HG03342 (cell line): ENCODE measurements around the gene OTOGL.
A peak's percentile ranks its signal among the peaks of the same experiment; 100 is the strongest.

Experiments used
- ATAC-seq: cut with Tn5 transposase; IDR thresholded peaks from one replicate; pipeline ENCODE4 v1.9.1; 2021; ENCODE audit warnings: mild to moderate bottlenecking, moderate library complexity; ENCODE audit not compliant: unreplicated experiment

OTOGL gene

GRCh38 chr12:80176706-80177105 lies 77.4 kb downstream of the OTOGL start:
- no peak for ATAC-seq

GRCh38 chr12:80178846-80179245 lies 79.5 kb downstream of the OTOGL start:
- ATAC-seq: peak; percentile 89

- ATAC-seq: no peak
Observed at GRCh38 chr12:80183939-80184338, 84.6 kb downstream of the OTOGL start.

- ATAC-seq: no peak
Observed at GRCh38 chr12:80184926-80185325, 85.6 kb downstream of the OTOGL start.

- ATAC-seq: peak; percentile 68
Observed at GRCh38 chr12:80186727-80187217, 87.4 kb downstream of the OTOGL start.

- peak; percentile 49 for ATAC-seq
Observed at GRCh38 chr12:80187660-80188090, 88.3 kb downstream of the OTOGL start.

- no peak for ATAC-seq
Observed at GRCh38 chr12:80188576-80188975, 89.2 kb downstream of the OTOGL start.

GRCh38 chr12:80189241-80189640 lies 89.9 kb downstream of the OTOGL start:
- ATAC-seq: no peak

GRCh38 chr12:80190001-80190400 lies 90.7 kb downstream of the OTOGL start:
- ATAC-seq: no peak

GRCh38 chr12:80192087-80192486 lies 92.8 kb downstream of the OTOGL start:
- ATAC-seq: no peak

- ATAC-seq: no peak
Observed at GRCh38 chr12:80193865-80194264, 94.5 kb downstream of the OTOGL start.

- peak; percentile 68 for ATAC-seq
Observed at GRCh38 chr12:80195074-80195726, 95.9 kb downstream of the OTOGL start.

GRCh38 chr12:80195737-80196136 lies 96.4 kb downstream of the OTOGL start:
- no peak for ATAC-seq

- no peak for ATAC-seq
Observed at GRCh38 chr12:80196419-80196818, 97.1 kb downstream of the OTOGL start.

- no peak for ATAC-seq
Observed at GRCh38 chr12:80198782-80199337, 99.5 kb downstream of the OTOGL start.

GRCh38 chr12:80199931-80200330 lies 100.6 kb downstream of the OTOGL start:
- no peak for ATAC-seq

- no peak for ATAC-seq
Observed at GRCh38 chr12:80200414-80200813, 101.1 kb downstream of the OTOGL start.

GRCh38 chr12:80201908-80202307 lies 102.6 kb downstream of the OTOGL start:
- no peak for ATAC-seq

- no peak for ATAC-seq
Observed at GRCh38 chr12:80205960-80206359, 106.6 kb downstream of the OTOGL start.

GRCh38 chr12:80208071-80208470 lies 108.7 kb downstream of the OTOGL start:
- no peak for ATAC-seq

- no peak for ATAC-seq
Observed at GRCh38 chr12:80211671-80212070, 112.3 kb downstream of the OTOGL start.

- no peak for ATAC-seq
Observed at GRCh38 chr12:80212938-80213645, 113.8 kb downstream of the OTOGL start.
